ENCODE data around the gene EZR.

DNA sequence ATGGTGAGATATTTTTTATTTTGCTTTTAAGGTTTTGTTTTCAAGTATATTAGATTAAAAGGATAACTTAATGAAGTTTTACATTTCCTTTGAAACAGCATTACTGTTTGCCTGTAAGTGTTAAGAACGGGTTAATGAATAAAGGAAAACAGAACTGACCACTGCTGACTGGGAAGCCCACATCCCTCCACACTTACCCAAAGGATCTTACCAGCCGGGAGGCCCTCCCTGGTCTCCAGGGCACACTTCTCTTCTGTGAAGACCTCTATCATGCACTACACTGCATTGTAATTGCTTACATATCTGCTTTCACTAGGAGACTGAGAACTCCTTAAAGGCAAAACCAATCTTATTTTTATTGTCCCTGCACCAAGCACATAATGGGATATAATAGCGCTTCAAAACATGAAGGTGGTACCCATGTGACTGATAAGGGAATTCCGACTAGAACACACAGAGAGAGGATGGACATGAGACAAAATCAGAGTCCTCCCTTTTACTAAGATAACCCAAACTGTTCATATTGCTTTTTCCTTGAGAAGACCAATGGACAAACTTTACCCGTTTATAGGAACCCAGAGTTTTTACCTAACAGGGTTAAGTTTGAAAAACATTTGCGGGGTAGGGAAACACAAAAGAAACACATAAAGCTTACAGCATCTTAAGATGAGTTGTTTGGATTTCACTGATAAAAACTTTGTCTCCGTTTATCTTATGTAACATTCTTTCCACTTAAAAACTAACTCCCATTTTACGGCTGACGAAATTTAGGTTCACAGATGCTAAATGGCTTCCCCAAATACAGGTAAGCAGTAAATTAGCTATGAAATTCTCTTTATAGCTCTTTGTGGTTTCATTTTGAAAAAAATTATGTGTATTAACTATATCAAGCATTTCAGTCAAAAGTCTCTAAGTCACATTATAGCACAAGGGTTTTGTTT is 8.7 kb downstream of the EZR start:
- no peak for TF ChIP-seq POLR2A (IDR thresholded peaks at IDR 0.05)
- TF ChIP-seq, protein P1, sequence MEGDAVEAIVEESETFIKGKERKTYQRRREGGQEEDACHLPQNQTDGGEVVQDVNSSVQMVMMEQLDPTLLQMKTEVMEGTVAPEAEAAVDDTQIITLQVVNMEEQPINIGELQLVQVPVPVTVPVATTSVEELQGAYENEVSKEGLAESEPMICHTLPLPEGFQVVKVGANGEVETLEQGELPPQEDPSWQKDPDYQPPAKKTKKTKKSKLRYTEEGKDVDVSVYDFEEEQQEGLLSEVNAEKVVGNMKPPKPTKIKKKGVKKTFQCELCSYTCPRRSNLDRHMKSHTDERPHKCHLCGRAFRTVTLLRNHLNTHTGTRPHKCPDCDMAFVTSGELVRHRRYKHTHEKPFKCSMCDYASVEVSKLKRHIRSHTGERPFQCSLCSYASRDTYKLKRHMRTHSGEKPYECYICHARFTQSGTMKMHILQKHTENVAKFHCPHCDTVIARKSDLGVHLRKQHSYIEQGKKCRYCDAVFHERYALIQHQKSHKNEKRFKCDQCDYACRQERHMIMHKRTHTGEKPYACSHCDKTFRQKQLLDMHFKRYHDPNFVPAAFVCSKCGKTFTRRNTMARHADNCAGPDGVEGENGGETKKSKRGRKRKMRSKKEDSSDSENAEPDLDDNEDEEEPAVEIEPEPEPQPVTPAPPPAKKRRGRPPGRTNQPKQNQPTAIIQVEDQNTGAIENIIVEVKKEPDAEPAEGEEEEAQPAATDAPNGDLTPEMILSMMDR (IDR thresholded peaks at IDR 0.05): no peak

Measured in esophagus squamous epithelium (tissue), 4 donors.